Caco-2 (cell line): Measurements from ENCODE around the gene AKAP6. TPM values are rescaled to one million over a fixed set of nuclear protein-coding genes. Genes with fewer than 3 reads are reported as not detected.
A peak's percentile ranks its signal among the peaks of the same experiment; 100 is the strongest.

Experiments
- BruUV-seq: library from RNA; stranded (reverse); fragments of 400-500 nt; replicated peaks from 2 replicates; lab custom pipeline; 2021; lab: Mats Ljungman, UMichigan
- CTCF ChIA-PET: fragments of 300-600 bp; sonication (Branson Sonifier 250); formaldehyde crosslinking; loops from one replicate; lab custom pipeline; 2022; ENCODE audit warnings: antibody characterized with exemption; lab: Charles Lee
- POLR2A ChIA-PET: fragments of 300-600 bp; sonication (Branson Sonifier 250); formaldehyde crosslinking; loops from one replicate; lab custom pipeline; 2022; ENCODE audit warnings: antibody characterized with exemption; lab: Charles Lee
- DNase-seq, 2 experiments: peaks; one replicate each; pipeline versions ENCODE4 v3.0.0 to v3.0.0-alpha.2; 2020 to 2022
- H3K27me3 ChIP-seq: replicated peaks from 2 replicates; pipeline ENCODE4 v1.6.0; 2011; ENCODE audit warnings: low read length; ENCODE audit not compliant: control insufficient read depth, insufficient read depth
- H3K36me3 ChIP-seq: 2 replicates; pipeline ENCODE4 v1.5.1; 2011; ENCODE audit warnings: low read length; ENCODE audit not compliant: control insufficient read depth, insufficient read depth
- H3K4me1 ChIP-seq: fragments of 250-450 bp; sonication (Bioruptor Pico); 2 replicates; pipeline ENCODE4 v1.5.1; 2020; ENCODE audit warnings: mild to moderate bottlenecking
- H3K4me3 ChIP-seq: 2 replicates; pipeline ENCODE4 v1.5.1; 2011; ENCODE audit warnings: low read depth, mild to moderate bottlenecking, control low read depth, low read length
- H3K9me3 ChIP-seq: fragments of 250-450 bp; sonication (Bioruptor Pico); 2 replicates; pipeline ENCODE4 v1.5.1; 2020; ENCODE audit warnings: mild to moderate bottlenecking, moderate library complexity
- H3K27ac Mint-ChIP-seq: one replicate; pipeline ENCODE4 v1.8.0; 2022; ENCODE audit warnings: mixed read lengths; ENCODE audit not compliant: unreplicated experiment
- H3K27me3 Mint-ChIP-seq: one replicate; pipeline ENCODE4 v1.8.0; 2022; ENCODE audit warnings: mixed read lengths; ENCODE audit not compliant: insufficient read depth, unreplicated experiment
- H3K36me3 Mint-ChIP-seq: one replicate; pipeline ENCODE4 v1.8.0; 2022; ENCODE audit warnings: mild to moderate bottlenecking, mixed read lengths; ENCODE audit not compliant: insufficient read depth, unreplicated experiment
- H3K4me1 Mint-ChIP-seq: one replicate; pipeline ENCODE4 v1.8.0; 2022; ENCODE audit warnings: low read depth, mixed read lengths; ENCODE audit not compliant: unreplicated experiment
- H3K4me3 Mint-ChIP-seq: one replicate; pipeline ENCODE4 v1.8.0; 2022; ENCODE audit warnings: mild to moderate bottlenecking, moderate library complexity, mixed read lengths; ENCODE audit not compliant: unreplicated experiment
- H3K9me3 Mint-ChIP-seq: one replicate; pipeline ENCODE4 v1.8.0; 2022; ENCODE audit warnings: mixed read lengths; ENCODE audit not compliant: unreplicated experiment
- CTCF ChIP-seq, 2 experiments: fragments of 200-600 bp in 1 of 2; IDR thresholded peaks; 1 replicate in 1 of 2; 2 replicates in 1 of 2; pipeline versions ENCODE4 v1.5.1 to v1.8.0; 2011 to 2022; ENCODE audit warnings: antibody characterized with exemption in 1 of 2, control low read depth in 1 of 2, inconsistent platforms in 1 of 2, low read depth in 1 of 2, low read length in 1 of 2, mild to moderate bottlenecking in 1 of 2, moderate library complexity in 1 of 2; ENCODE audit not compliant: insufficient read depth in 1 of 2, severe bottlenecking in 1 of 2, unreplicated experiment in 1 of 2
- intact Hi-C: fragments of 100-400 bp; cut with micrococcal nuclease; formaldehyde crosslinking; loops from one replicate; pipeline ENCODE4 v1.10.0; 2022; ENCODE audit not compliant: unreplicated experiment
- total RNA-seq: library from RNA; stranded (reverse); gene quantifications from 2 replicates; pipeline ENCODE4 v1.2.3, GENCODE V29; 2022

The AKAP6 gene
- total RNA-seq, 1 experiment from 2014 or later, result 3.0 TPM

GRCh38 chr14:32434180-32434579 lies 105.1 kb downstream of the AKAP6 start:
- Mint-ChIP-seq H3K4me1 (peaks cover 16% of the 10 kb centered on the region), H3K27ac (no peak overlapping the region), H3K27me3 (no peaks in the 10 kb centered on the region), H3K36me3 (no peaks in the 10 kb centered on the region), H3K9me3 (no peaks in the 10 kb centered on the region), H3K4me3 (no peak overlapping the region)
- ChIA-PET POLR2A (no interaction called here), CTCF (no interaction called here)
- H3K4me1 ChIP-seq, result no peaks in the 10 kb centered on the region; the same call in 1 of the 2 replicates
- no TSS peak for BruUV-seq
- peak; percentile 18 to 35 for DNase-seq
- H3K4me3 ChIP-seq, result no peak overlapping the region
- no peaks in the 10 kb centered on the region for H3K9me3 ChIP-seq
- intact Hi-C loops, result no loop called here
- H3K27me3 ChIP-seq, result no peaks in the 10 kb centered on the region
- H3K36me3 ChIP-seq, result no peaks in the 10 kb centered on the region
- TF ChIP-seq CTCF (IDR thresholded peaks at IDR 0.05; ENCODE audit: insufficient read depth in 1 of 2, low read depth in 1 of 2, low read length in 1 of 2, severe bottlenecking in 1 of 2, unreplicated experiment in 1 of 2), result no peak

- Histone ChIP-seq H3K27me3 (no peaks in the 10 kb centered on the region), H3K36me3 (no peaks in the 10 kb centered on the region), H3K4me1 (no peaks in the 10 kb centered on the region), H3K4me3 (no peak overlapping the region), H3K9me3 (no peaks in the 10 kb centered on the region)
- TF ChIP-seq CTCF (IDR thresholded peaks at IDR 0.05; ENCODE audit: insufficient read depth in 1 of 2, low read depth in 1 of 2, low read length in 1 of 2, severe bottlenecking in 1 of 2, unreplicated experiment in 1 of 2), result no peak
- Mint-ChIP-seq H3K9me3 (no peaks in the 10 kb centered on the region), H3K4me1 (peaks cover 16% of the 10 kb centered on the region), H3K36me3 (no peaks in the 10 kb centered on the region), H3K27ac (no peak overlapping the region), H3K4me3 (no peak overlapping the region), H3K27me3 (no peaks in the 10 kb centered on the region)
- no TSS peak for BruUV-seq
- DNase-seq, result no peak
- intact Hi-C loops, result no loop called here
- CTCF ChIA-PET, result no interaction called here
- POLR2A ChIA-PET, result no interaction called here
These were observed 105.8 kb downstream of the AKAP6 start for GRCh38 chr14:32434880-32435279.

- intact Hi-C loops, result no loop called here
- TF ChIP-seq CTCF (IDR thresholded peaks at IDR 0.05; ENCODE audit: insufficient read depth in 1 of 2, low read depth in 1 of 2, low read length in 1 of 2, severe bottlenecking in 1 of 2, unreplicated experiment in 1 of 2), result no peak
- Mint-ChIP-seq H3K27me3 (no peaks in the 10 kb centered on the region), H3K36me3 (no peaks in the 10 kb centered on the region), H3K27ac (no peak overlapping the region), H3K4me3 (no peak overlapping the region), H3K9me3 (no peaks in the 10 kb centered on the region), H3K4me1 (peaks cover 16% of the 10 kb centered on the region)
- Histone ChIP-seq H3K27me3 (no peaks in the 10 kb centered on the region), H3K36me3 (no peaks in the 10 kb centered on the region), H3K4me3 (no peak overlapping the region), H3K9me3 (no peaks in the 10 kb centered on the region), H3K4me1 (no peaks in the 10 kb centered on the region)
- POLR2A ChIA-PET, result no interaction called here
- CTCF ChIA-PET, result no interaction called here
- no TSS peak for BruUV-seq
- no peak for DNase-seq
These were observed 106.3 kb downstream of the AKAP6 start for GRCh38 chr14:32435411-32435810.
